ENCODE measurements around the gene LSAMP. TPM values are rescaled to one million over a fixed set of nuclear protein-coding genes. Genes with fewer than 3 reads are reported as not detected.

LSAMP gene
- total RNA-seq, 1 experiment from 2014 or later, result 3.1 TPM

- H3K4me3 ChIP-seq (ENCODE audit: low read depth in 2 of 2, low read length in 2 of 2), result no peak overlapping the region
- H3K9me3 ChIP-seq (ENCODE audit: control insufficient read depth, insufficient read depth, low read depth, low read length), result no peaks in the 10 kb centered on the region
- H3K27me3 ChIP-seq (ENCODE audit: control insufficient read depth, insufficient read depth, low read length), result no peaks in the 10 kb centered on the region
- ChIA-PET CTCF (no interaction called here), POLR2A (no interaction called here)
- intact Hi-C loops (cut with micrococcal nuclease; ENCODE audit: unreplicated experiment), result no loop called here
- in situ Hi-C loops (cut with HindIII; ENCODE audit: low pct_unique_long_range_greater_than_20kb, low sequenced_read_pairs), result no loop called here
- TF ChIP-seq REST (IDR thresholded peaks at IDR 0.05; ENCODE audit: insufficient read depth in 1 of 2, low read depth in 2 of 2, low read length in 1 of 2), result no peak
- TF ChIP-seq SIN3A (IDR thresholded peaks at IDR 0.05; ENCODE audit: borderline replicate concordance, insufficient read depth, low read depth, low read length), result no peak
- TF ChIP-seq POLR2AphosphoS5 (IDR thresholded peaks at IDR 0.05; ENCODE audit: low read depth, low read length), result no peak
- no peak for TF ChIP-seq CTCF (IDR thresholded peaks at IDR 0.05)
- TF ChIP-seq TCF7L2 (IDR thresholded peaks at IDR 0.05; ENCODE audit: low read depth, low read length), result no peak
- no TSS peak for BruUV-seq (replicated peaks)
- H3K4me1 ChIP-seq (ENCODE audit: control insufficient read depth, insufficient read depth, low read length), result no peaks in the 10 kb centered on the region; the same call in 1 of the 2 replicates
- no peaks in the 10 kb centered on the region for H3K36me3 ChIP-seq (ENCODE audit: control insufficient read depth, insufficient read depth, low read length)
- DNase-seq (ENCODE audit: low read depth, low spot score), result no peak
- H3K27ac ChIP-seq (ENCODE audit: low read length), result no peak overlapping the region
- no peak for ATAC-seq
These were observed 179.2 kb downstream of the LSAMP start for GRCh38 chr3:116265976-116266584.

- ChIA-PET POLR2A (no interaction called here), CTCF (no interaction called here)
- in situ Hi-C loops (cut with HindIII; ENCODE audit: low pct_unique_long_range_greater_than_20kb, low sequenced_read_pairs) (no loop called here), intact Hi-C loops (cut with micrococcal nuclease; ENCODE audit: unreplicated experiment) (no loop called here)
- no peak overlapping the region for H3K4me3 ChIP-seq (ENCODE audit: low read depth in 2 of 2, low read length in 2 of 2)
- TF ChIP-seq CTCF (IDR thresholded peaks at IDR 0.05) (no peak), REST (IDR thresholded peaks at IDR 0.05; ENCODE audit: insufficient read depth in 1 of 2, low read depth in 2 of 2, low read length in 1 of 2) (no peak), POLR2AphosphoS5 (IDR thresholded peaks at IDR 0.05; ENCODE audit: low read depth, low read length) (no peak), TCF7L2 (IDR thresholded peaks at IDR 0.05; ENCODE audit: low read depth, low read length) (no peak), SIN3A (IDR thresholded peaks at IDR 0.05; ENCODE audit: borderline replicate concordance, insufficient read depth, low read depth, low read length) (no peak)
- H3K27ac ChIP-seq (ENCODE audit: low read length), result no peak overlapping the region
- no peaks in the 10 kb centered on the region for H3K27me3 ChIP-seq (ENCODE audit: control insufficient read depth, insufficient read depth, low read length)
- H3K4me1 ChIP-seq (ENCODE audit: control insufficient read depth, insufficient read depth, low read length), result no peaks in the 10 kb centered on the region; the same call in 1 of the 2 replicates
- BruUV-seq (replicated peaks), result no TSS peak
- no peaks in the 10 kb centered on the region for H3K36me3 ChIP-seq (ENCODE audit: control insufficient read depth, insufficient read depth, low read length)
- DNase-seq (ENCODE audit: low read depth, low spot score), result no peak
- no peak for ATAC-seq
- H3K9me3 ChIP-seq (ENCODE audit: control insufficient read depth, insufficient read depth, low read depth, low read length), result no peaks in the 10 kb centered on the region
These were observed 180.0 kb downstream of the LSAMP start for GRCh38 chr3:116265320-116265695.
